WTC11 (cell line): ENCODE results near the gene GFOD2. TPM values are rescaled to one million over a fixed set of nuclear protein-coding genes. Genes with fewer than 3 reads are reported as not detected.
A peak's percentile ranks its signal among the peaks of the same experiment; 100 is the strongest.

Source experiments
- ATAC-seq: fragments of 200-7000 bp; cut with Tn5 transposase; 2 replicates; pipeline ENCODE4 v1.10.0; 2021; ENCODE audit warnings: mild to moderate bottlenecking, moderate library complexity
- CTCF ChIA-PET: fragments of 300-600 bp; sonication (Branson Sonifier 250); formaldehyde crosslinking; loops from one replicate; lab custom pipeline; 2021; ENCODE audit warnings: antibody characterized with exemption; lab: Charles Lee
- POLR2A ChIA-PET: fragments of 350-600 bp; sonication (Branson Sonifier 250); formaldehyde crosslinking; loops from one replicate; lab custom pipeline; 2021; ENCODE audit warnings: antibody characterized with exemption; lab: Charles Lee
- DNase-seq: peaks from one replicate; pipeline ENCODE4 v3.0.0; 2021; ENCODE audit warnings: low spot score
- H3K27ac Mint-ChIP-seq: 2 replicates; pipeline ENCODE4 v1.8.0; 2021; ENCODE audit warnings: mixed read lengths
- H3K27me3 Mint-ChIP-seq: 2 replicates; pipeline ENCODE4 v1.8.0; 2021; ENCODE audit warnings: low read depth, mild to moderate bottlenecking, moderate library complexity, mixed read lengths
- H3K36me3 Mint-ChIP-seq: 2 replicates; pipeline ENCODE4 v1.8.0; 2021; ENCODE audit warnings: mixed read lengths
- H3K4me1 Mint-ChIP-seq: 2 replicates; pipeline ENCODE4 v1.8.0; 2022; ENCODE audit warnings: mixed read lengths
- H3K4me3 Mint-ChIP-seq: 2 replicates; pipeline ENCODE4 v1.8.0; 2021; ENCODE audit warnings: mild to moderate bottlenecking, moderate library complexity, mixed read lengths
- H3K9me3 Mint-ChIP-seq: 2 replicates; pipeline ENCODE4 v1.8.0; 2021; ENCODE audit warnings: mixed read lengths
- CREM ChIP-seq: sonication (generic); formaldehyde crosslinking; IDR thresholded peaks from 2 replicates; pipeline ENCODE4 v1.8.1; 2022; ENCODE audit warnings: mild to moderate bottlenecking, missing genetic modification reagents, moderate library complexity
- FOXP1 ChIP-seq: sonication (generic); formaldehyde crosslinking; IDR thresholded peaks from 2 replicates; pipeline ENCODE4 v1.8.0; 2022; ENCODE audit warnings: missing genetic modification reagents, mild to moderate bottlenecking, moderate library complexity, borderline replicate concordance
- GABPB1 ChIP-seq: sonication (generic); formaldehyde crosslinking; IDR thresholded peaks from 2 replicates; pipeline ENCODE4 v1.8.1; 2023; ENCODE audit warnings: mild to moderate bottlenecking, missing genetic modification reagents
- GTF2I ChIP-seq: fragments of 250-450 bp; sonication (Bioruptor Pico); conservative IDR thresholded peaks from 2 replicates; pipeline ENCODE4 v1.4.0; 2021; ENCODE audit warnings: mild to moderate bottlenecking
- IRF1 ChIP-seq: sonication (generic); formaldehyde crosslinking; IDR thresholded peaks from 2 replicates; pipeline ENCODE4 v1.8.0; 2023; ENCODE audit warnings: missing genetic modification reagents
- JAZF1 ChIP-seq: fragments of 250-450 bp; sonication (Bioruptor Pico); IDR thresholded peaks from 2 replicates; pipeline ENCODE4 v1.9.0; 2021; ENCODE audit warnings: moderate library complexity, mild to moderate bottlenecking, inconsistent platforms
- MLX ChIP-seq: sonication (generic); formaldehyde crosslinking; IDR thresholded peaks from 2 replicates; pipeline ENCODE4 v1.8.1; 2023; ENCODE audit warnings: mild to moderate bottlenecking, missing genetic modification reagents, moderate library complexity
- MXD4 ChIP-seq: fragments of 250-450 bp; sonication (Bioruptor Pico); IDR thresholded peaks from 2 replicates; pipeline ENCODE4 v1.8.0; 2021; ENCODE audit warnings: mild to moderate bottlenecking, moderate library complexity, borderline replicate concordance
- NFATC4 ChIP-seq: fragments of 250-450 bp; sonication (Bioruptor Pico); IDR thresholded peaks from 2 replicates; pipeline ENCODE4 v1.9.0; 2021; ENCODE audit warnings: mild to moderate bottlenecking
- NR1H2 ChIP-seq: sonication (generic); formaldehyde crosslinking; IDR thresholded peaks from 2 replicates; pipeline ENCODE4 v1.9.0; 2021; ENCODE audit warnings: mild to moderate bottlenecking, moderate library complexity, missing genetic modification reagents
- NR3C1 ChIP-seq: sonication (generic); formaldehyde crosslinking; conservative IDR thresholded peaks from 2 replicates; pipeline ENCODE4 v1.8.1; 2023; ENCODE audit warnings: low read depth, mild to moderate bottlenecking, missing genetic modification reagents
- SMAD3 ChIP-seq: sonication (generic); formaldehyde crosslinking; IDR thresholded peaks from 2 replicates; pipeline ENCODE4 v1.8.0; 2022; ENCODE audit warnings: missing genetic modification reagents, mild to moderate bottlenecking, borderline replicate concordance
- STAT6 ChIP-seq: sonication (generic); formaldehyde crosslinking; conservative IDR thresholded peaks from 2 replicates; pipeline ENCODE4 v1.8.1; 2023; ENCODE audit warnings: mild to moderate bottlenecking, low read depth, missing genetic modification reagents, moderate library complexity
- TEAD1 ChIP-seq: sonication (generic); formaldehyde crosslinking; IDR thresholded peaks from 2 replicates; pipeline ENCODE4 v1.8.0; 2022; ENCODE audit warnings: mild to moderate bottlenecking, missing genetic modification reagents
- TP53 ChIP-seq: sonication (generic); formaldehyde crosslinking; IDR thresholded peaks from 2 replicates; pipeline ENCODE4 v1.8.1; 2023; ENCODE audit warnings: mild to moderate bottlenecking, missing genetic modification reagents
- ZNF317 ChIP-seq: sonication (generic); formaldehyde crosslinking; IDR thresholded peaks from 2 replicates; pipeline ENCODE4 v1.8.1; 2023; ENCODE audit warnings: low read depth, mild to moderate bottlenecking, moderate library complexity, missing genetic modification reagents, borderline replicate concordance
- ZNF396 ChIP-seq: fragments of 250-450 bp; sonication (Bioruptor Pico); IDR thresholded peaks from 2 replicates; pipeline ENCODE4 v1.8.0; 2021; ENCODE audit warnings: mild to moderate bottlenecking, moderate library complexity, borderline replicate concordance
- ZNF416 ChIP-seq: fragments of 250-450 bp; sonication (Bioruptor Pico); IDR thresholded peaks from 2 replicates; pipeline ENCODE4 v1.9.0; 2021; ENCODE audit warnings: mild to moderate bottlenecking, inconsistent platforms
- ZNF423 ChIP-seq: fragments of 250-450 bp; sonication (Bioruptor Pico); IDR thresholded peaks from 2 replicates; pipeline ENCODE4 v2.1.2; 2022; ENCODE audit warnings: mild to moderate bottlenecking, moderate library complexity
- total RNA-seq: library from RNA; stranded (reverse); gene quantifications from 3 replicates; pipeline ENCODE4 v1.2.3, GENCODE V29; 2021
- TF ChIP-seq, protein P1 (sequence below): fragments of 250-450 bp; sonication (Bioruptor Pico); conservative IDR thresholded peaks from 2 replicates; pipeline ENCODE4 v1.9.0; 2021; ENCODE audit warnings: mild to moderate bottlenecking
- TF ChIP-seq, protein P2 (sequence below): fragments of 250-450 bp; sonication (Bioruptor Pico); IDR thresholded peaks from 2 replicates; pipeline ENCODE4 v1.9.0; 2021; ENCODE audit warnings: moderate library complexity, mild to moderate bottlenecking, inconsistent platforms, borderline replicate concordance
- TF ChIP-seq, protein P3 (sequence below): sonication (generic); formaldehyde crosslinking; IDR thresholded peaks from 2 replicates; pipeline ENCODE4 v1.8.1; 2023; ENCODE audit warnings: mild to moderate bottlenecking, missing genetic modification reagents, borderline replicate concordance

Gene GFOD2
- total RNA-seq, 1 experiment from 2014 or later: 29.5 TPM

DNA sequence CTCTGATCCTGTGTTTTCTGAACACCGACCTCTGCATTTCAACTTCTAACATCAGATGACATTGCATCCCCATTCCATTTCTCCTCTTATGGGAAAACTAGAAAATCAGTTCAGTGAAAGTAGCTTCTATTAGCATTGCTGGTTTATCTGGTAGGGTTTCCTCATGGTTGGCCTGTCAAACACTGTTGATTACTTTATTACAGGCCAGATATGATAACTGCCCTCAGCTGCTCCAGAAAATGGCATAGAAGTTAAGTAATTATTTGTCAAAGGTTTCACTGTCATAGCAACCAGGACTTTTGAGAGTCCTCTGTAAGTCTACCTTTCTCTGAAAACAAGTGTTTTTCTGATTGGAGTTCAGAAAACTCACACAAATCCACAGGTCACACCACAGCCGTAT, 3.0 kb downstream of the GFOD2 start (continued):
- TF ChIP-seq ZNF396 (CRISPR knock-in tag): no peak
- no peak for TF ChIP-seq ZNF317 (CRISPR knock-in tag)

GRCh38 chr16:67714522-67714921, 4.6 kb downstream of the GFOD2 start:
- POLR2A ChIA-PET: no interaction called here
- no peak for DNase-seq
- Mint-ChIP-seq H3K4me1 (peaks cover 29% of the 10 kb centered on the region), H3K36me3 (peaks cover 5% of the 10 kb centered on the region; the same call in 1 of the 2 replicates), H3K27ac (no peak overlapping the region), H3K9me3 (no peaks in the 10 kb centered on the region), H3K4me3 (no peak overlapping the region), H3K27me3 (no peaks in the 10 kb centered on the region)
- CTCF ChIA-PET: interaction anchor here (1.1 to 2.2 kb wide), 3 partner anchors 47 to 194 kb away, joined by 3 to 7 read pairs (median 4); no protein-coding TSS in a partner anchor
- TF ChIP-seq MXD4 (CRISPR knock-in tag) (no peak), JAZF1 (no peak), STAT6 (no peak), GABPB1 (CRISPR knock-in tag) (no peak), TP53 (no peak), ZNF423 (CRISPR knock-in tag) (no peak), CREM (CRISPR knock-in tag) (no peak), IRF1 (no peak), NR1H2 (CRISPR knock-in tag) (no peak), NR3C1 (CRISPR knock-in tag) (no peak)
- ATAC-seq: no peak

DNA sequence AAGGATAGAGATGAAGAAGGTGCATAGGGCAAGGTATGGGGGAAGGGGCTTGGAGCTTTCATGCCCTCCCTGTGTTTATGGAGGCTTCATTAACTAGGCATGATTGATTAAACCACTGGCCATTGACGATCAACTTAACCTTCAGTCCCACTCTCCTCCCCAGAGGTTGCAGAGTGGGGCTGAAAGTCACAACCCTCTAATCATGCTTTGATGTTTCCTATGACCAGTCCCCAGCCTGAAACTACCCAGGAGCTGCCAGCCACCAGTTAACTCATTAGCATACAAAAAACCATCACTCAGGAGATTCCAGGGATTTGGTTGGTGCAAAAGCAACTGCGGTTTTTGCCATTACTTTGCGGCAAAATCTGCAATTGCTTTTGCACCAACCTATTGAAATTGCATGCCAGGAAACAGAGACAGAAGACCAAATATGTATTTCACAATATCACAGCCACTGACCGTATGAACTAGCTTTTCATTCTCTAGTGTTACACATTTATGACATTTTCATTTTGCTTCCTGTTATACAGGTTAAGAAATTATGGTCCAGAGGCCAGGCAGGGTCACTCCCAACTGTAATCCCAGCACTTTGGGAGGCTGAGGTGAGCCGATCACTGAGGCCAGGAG, 5.4 kb downstream of the GFOD2 start:
- no peaks in the 10 kb centered on the region for H3K9me3 Mint-ChIP-seq
- CTCF ChIA-PET: interaction anchor here (1.5 to 2.2 kb wide), 2 partner anchors 103 to 193 kb away, joined by 4 to 7 read pairs; no protein-coding TSS in a partner anchor
- no peak for TF ChIP-seq CREM (CRISPR knock-in tag)
- TF ChIP-seq MLX (CRISPR knock-in tag): no peak
- TF ChIP-seq NR1H2 (CRISPR knock-in tag): no peak
- TF ChIP-seq, protein P1, sequence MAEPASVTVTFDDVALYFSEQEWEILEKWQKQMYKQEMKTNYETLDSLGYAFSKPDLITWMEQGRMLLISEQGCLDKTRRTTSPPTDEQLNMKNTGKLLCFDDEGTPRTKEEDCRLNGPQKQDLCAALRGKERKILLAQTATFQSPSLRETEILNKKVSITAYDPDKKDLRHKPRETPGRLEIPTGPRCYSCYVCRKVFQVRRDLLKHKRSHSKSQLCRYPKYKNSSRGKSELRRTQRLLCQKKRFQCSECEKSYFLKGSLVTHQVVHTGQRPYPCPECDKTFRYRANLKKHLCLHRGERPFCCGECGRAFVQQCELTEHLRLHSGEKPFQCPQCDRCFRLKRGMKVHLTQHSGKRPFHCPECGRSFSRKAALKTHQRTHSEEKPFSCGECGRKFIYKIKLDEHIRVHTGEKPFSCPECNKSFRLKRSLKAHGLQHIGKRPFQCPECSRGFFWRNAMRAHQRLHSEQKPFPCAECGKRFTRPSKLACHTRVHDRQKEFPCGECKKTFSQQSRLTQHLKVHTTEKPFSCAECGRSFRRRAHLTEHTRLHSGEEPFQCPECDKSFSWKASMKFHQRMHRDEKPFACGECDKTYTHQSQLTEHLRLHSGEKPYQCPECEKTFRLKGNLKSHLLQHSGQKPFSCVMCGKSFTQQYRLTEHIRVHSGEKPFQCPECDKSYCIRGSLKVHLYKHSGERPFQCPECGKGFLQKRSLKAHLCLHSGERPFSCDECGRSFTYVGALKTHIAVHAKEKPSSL (CRISPR knock-in tag): no peak
- no peak for TF ChIP-seq ZNF416
- TF ChIP-seq, protein P2, sequence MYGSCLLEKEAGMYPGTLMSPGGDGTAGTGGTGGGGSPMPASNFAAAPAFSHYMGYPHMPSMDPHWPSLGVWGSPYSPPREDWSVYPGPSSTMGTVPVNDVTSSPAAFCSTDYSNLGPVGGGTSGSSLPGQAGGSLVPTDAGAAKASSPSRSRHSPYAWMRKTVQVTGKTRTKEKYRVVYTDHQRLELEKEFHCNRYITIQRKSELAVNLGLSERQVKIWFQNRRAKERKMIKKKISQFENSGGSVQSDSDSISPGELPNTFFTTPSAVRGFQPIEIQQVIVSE (CRISPR knock-in tag): no peak
- TF ChIP-seq NFATC4 (CRISPR knock-in tag): no peak
- no peak for TF ChIP-seq FOXP1 (CRISPR knock-in tag)
- TF ChIP-seq, protein P3, sequence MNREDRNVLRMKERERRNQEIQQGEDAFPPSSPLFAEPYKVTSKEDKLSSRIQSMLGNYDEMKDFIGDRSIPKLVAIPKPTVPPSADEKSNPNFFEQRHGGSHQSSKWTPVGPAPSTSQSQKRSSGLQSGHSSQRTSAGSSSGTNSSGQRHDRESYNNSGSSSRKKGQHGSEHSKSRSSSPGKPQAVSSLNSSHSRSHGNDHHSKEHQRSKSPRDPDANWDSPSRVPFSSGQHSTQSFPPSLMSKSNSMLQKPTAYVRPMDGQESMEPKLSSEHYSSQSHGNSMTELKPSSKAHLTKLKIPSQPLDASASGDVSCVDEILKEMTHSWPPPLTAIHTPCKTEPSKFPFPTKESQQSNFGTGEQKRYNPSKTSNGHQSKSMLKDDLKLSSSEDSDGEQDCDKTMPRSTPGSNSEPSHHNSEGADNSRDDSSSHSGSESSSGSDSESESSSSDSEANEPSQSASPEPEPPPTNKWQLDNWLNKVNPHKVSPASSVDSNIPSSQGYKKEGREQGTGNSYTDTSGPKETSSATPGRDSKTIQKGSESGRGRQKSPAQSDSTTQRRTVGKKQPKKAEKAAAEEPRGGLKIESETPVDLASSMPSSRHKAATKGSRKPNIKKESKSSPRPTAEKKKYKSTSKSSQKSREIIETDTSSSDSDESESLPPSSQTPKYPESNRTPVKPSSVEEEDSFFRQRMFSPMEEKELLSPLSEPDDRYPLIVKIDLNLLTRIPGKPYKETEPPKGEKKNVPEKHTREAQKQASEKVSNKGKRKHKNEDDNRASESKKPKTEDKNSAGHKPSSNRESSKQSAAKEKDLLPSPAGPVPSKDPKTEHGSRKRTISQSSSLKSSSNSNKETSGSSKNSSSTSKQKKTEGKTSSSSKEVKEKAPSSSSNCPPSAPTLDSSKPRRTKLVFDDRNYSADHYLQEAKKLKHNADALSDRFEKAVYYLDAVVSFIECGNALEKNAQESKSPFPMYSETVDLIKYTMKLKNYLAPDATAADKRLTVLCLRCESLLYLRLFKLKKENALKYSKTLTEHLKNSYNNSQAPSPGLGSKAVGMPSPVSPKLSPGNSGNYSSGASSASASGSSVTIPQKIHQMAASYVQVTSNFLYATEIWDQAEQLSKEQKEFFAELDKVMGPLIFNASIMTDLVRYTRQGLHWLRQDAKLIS (CRISPR knock-in tag): no peak
- no peak for TF ChIP-seq GTF2I (CRISPR knock-in tag)
- TF ChIP-seq SMAD3: no peak
- no peak for TF ChIP-seq JAZF1
- no peak for TF ChIP-seq GABPB1 (CRISPR knock-in tag)
- no peak for TF ChIP-seq TEAD1

More for the DNA sequence above, 5.4 kb downstream of the GFOD2 start:
- H3K36me3 Mint-ChIP-seq: peaks cover 5% of the 10 kb centered on the region; the same call in 1 of the 2 replicates
- peak overlapping the region; percentile 69 for H3K27ac Mint-ChIP-seq
- no peaks in the 10 kb centered on the region for H3K27me3 Mint-ChIP-seq
- DNase-seq: no peak
- H3K4me3 Mint-ChIP-seq: no peak overlapping the region
- H3K4me1 Mint-ChIP-seq: peaks cover 36% of the 10 kb centered on the region
- ATAC-seq: peak; percentile 21
- POLR2A ChIA-PET: no interaction called here
